ENCODE results near the gene MYBPH.
A peak's percentile ranks its signal among the peaks of the same experiment; 100 is the strongest.

The MYBPH gene

GRCh38 chr1:203178083-203178482, 2.5 kb upstream of the MYBPH start:
- peak; percentile 3 for DNase-seq

GRCh38 chr1:203177470-203178039, 1.9 kb upstream of the MYBPH start:
- DNase-seq: peak; percentile 16

- DNase-seq: no peak
Measured at GRCh38 chr1:203177036-203177405, 1.4 kb upstream of the MYBPH start.

GRCh38 chr1:203176273-203177035, 828 bp upstream of the MYBPH start:
- DNase-seq: no peak

GRCh38 chr1:203175827-203176241, 208 bp upstream of the MYBPH start:
- peak; percentile 34 for DNase-seq

GRCh38 chr1:203174324-203174985, 1.2 kb downstream of the MYBPH start:
- DNase-seq: peak; percentile 1

- peak; percentile 8 for DNase-seq
Measured at GRCh38 chr1:203173566-203173965, 2.1 kb downstream of the MYBPH start.

GRCh38 chr1:203173011-203173555, 2.5 kb downstream of the MYBPH start:
- DNase-seq: peak; percentile 2

GRCh38 chr1:203172184-203173010, 3.2 kb downstream of the MYBPH start:
- peak; percentile 23 for DNase-seq

- peak; percentile 14 for DNase-seq
Measured at GRCh38 chr1:203171341-203172183, 4.1 kb downstream of the MYBPH start.

GRCh38 chr1:203170625-203171330, 4.8 kb downstream of the MYBPH start:
- DNase-seq: peak; percentile 6

GRCh38 chr1:203169770-203170520, 5.7 kb downstream of the MYBPH start:
- peak; percentile 15 for DNase-seq

- no peak for DNase-seq
Measured at GRCh38 chr1:203168991-203169390, 6.6 kb downstream of the MYBPH start.

- DNase-seq: peak; percentile 1
Measured at GRCh38 chr1:203168256-203168786, 7.3 kb downstream of the MYBPH start.

GRCh38 chr1:203167913-203168200, 7.8 kb downstream of the MYBPH start:
- peak; percentile 13 for DNase-seq

GRCh38 chr1:203167026-203167912, 8.4 kb downstream of the MYBPH start:
- DNase-seq: peak; percentile 24

GRCh38 chr1:203166192-203166940, 9.3 kb downstream of the MYBPH start:
- no peak for DNase-seq

- DNase-seq: no peak
Measured at GRCh38 chr1:203165800-203166161, 9.8 kb downstream of the MYBPH start.

Data from CD4-positive, alpha-beta T cell treated with Interleukin-15 for 1 hour (primary cell).